ENCODE measurements around the gene DQX1. TPM values are rescaled to one million over a fixed set of nuclear protein-coding genes. Genes with fewer than 3 reads are reported as not detected.

DQX1 gene
- polyA plus RNA-seq (0.59 and 0.78 TPM in 2 replicates), polyA minus RNA-seq (0.35 and 0.49 TPM in 2 replicates)

- no peak within 1 kb of the TSS for H3K27ac ChIP-seq (ENCODE audit: low read length)
- no peak within 1 kb of the TSS for H3K4me3 ChIP-seq (ENCODE audit: low read length)
- no peaks in the 10 kb centered on the region for H3F3A ChIP-seq (ENCODE audit: insufficient read depth, low read length, poor library complexity, severe bottlenecking)
- H2AFZ ChIP-seq (ENCODE audit: low read depth, low read length) = no peak within 1 kb of the TSS
- no peaks in the 10 kb centered on the region for H4K20me1 ChIP-seq (ENCODE audit: insufficient read depth)
- H3K9me2 ChIP-seq (ENCODE audit: insufficient read depth, low read length) = no peaks in the 10 kb centered on the region
- no peaks in the 10 kb centered on the region for H3K36me3 ChIP-seq (ENCODE audit: insufficient read depth, low read length)
- no peak within 1 kb of the TSS for H3K9ac ChIP-seq (ENCODE audit: low read length)
- H3K4me2 ChIP-seq (ENCODE audit: low read length) = no peak within 1 kb of the TSS
- H3K9me3 ChIP-seq (ENCODE audit: low read length) = no peaks in the 10 kb centered on the region
- H3K79me2 ChIP-seq (replicated peaks; ENCODE audit: insufficient read depth, low read length) = peaks cover 13% of the 10 kb centered on the region
- TF ChIP-seq POLR2AphosphoS5 (IDR thresholded peaks at IDR 0.05) (no peak), RAD21 (conservative IDR thresholded peaks at IDR 0.05) (no peak), EP300 (conservative IDR thresholded peaks at IDR 0.05; ENCODE audit: poor library complexity, severe bottlenecking) (no peak), REST (IDR thresholded peaks at IDR 0.05; ENCODE audit: borderline replicate concordance) (no peak), EZH2 (IDR thresholded peaks at IDR 0.05; ENCODE audit: borderline replicate concordance, insufficient read depth, low read length, poor library complexity, severe bottlenecking) (no peak), TAF1 (IDR thresholded peaks at IDR 0.05; ENCODE audit: low read depth) (no peak), SMC3 (conservative IDR thresholded peaks at IDR 0.05; ENCODE audit: poor library complexity) (no peak), MXI1 (conservative IDR thresholded peaks at IDR 0.05; ENCODE audit: poor library complexity, severe bottlenecking) (no peak)
- H3K27me3 ChIP-seq (ENCODE audit: insufficient read depth, low read depth, low read length) = peaks cover 13% of the 10 kb centered on the region
Observed at GRCh38 chr2:74525717-74526648, at the start of gene DQX1. Gene DQX1 (minus strand): TSS chr2:74526231. CDS start chr2:74525729, 502 bp downstream.

GRCh38 chr2:74575320-74575719 is 49.3 kb upstream of the DQX1 start:
- H4K20me1 ChIP-seq (ENCODE audit: insufficient read depth) = no peaks in the 10 kb centered on the region
- H3K27me3 ChIP-seq (ENCODE audit: insufficient read depth, low read depth, low read length) = no peaks in the 10 kb centered on the region
- no peaks in the 10 kb centered on the region for H3K36me3 ChIP-seq (ENCODE audit: insufficient read depth, low read length)
- H3K9me2 ChIP-seq (ENCODE audit: insufficient read depth, low read length) = no peaks in the 10 kb centered on the region
- no peak overlapping the region for H3K9ac ChIP-seq (ENCODE audit: low read length)
- no peak overlapping the region for H3K27ac ChIP-seq (ENCODE audit: low read length)
- H2AFZ ChIP-seq (ENCODE audit: low read depth, low read length) = no peak overlapping the region
- no peak overlapping the region for H3K4me2 ChIP-seq (ENCODE audit: low read length)
- no peaks in the 10 kb centered on the region for H3F3A ChIP-seq (ENCODE audit: insufficient read depth, low read length, poor library complexity, severe bottlenecking)
- no peak for TF ChIP-seq SMC3 (conservative IDR thresholded peaks at IDR 0.05; ENCODE audit: poor library complexity)
- TF ChIP-seq POLR2AphosphoS5 (IDR thresholded peaks at IDR 0.05) = no peak
- TF ChIP-seq MXI1 (conservative IDR thresholded peaks at IDR 0.05; ENCODE audit: poor library complexity, severe bottlenecking) = no peak
- TF ChIP-seq RAD21 (conservative IDR thresholded peaks at IDR 0.05) = no peak
- TF ChIP-seq EZH2 (IDR thresholded peaks at IDR 0.05; ENCODE audit: borderline replicate concordance, insufficient read depth, low read length, poor library complexity, severe bottlenecking) = no peak
- no peak for TF ChIP-seq TAF1 (IDR thresholded peaks at IDR 0.05; ENCODE audit: low read depth)
- no peak for TF ChIP-seq REST (IDR thresholded peaks at IDR 0.05; ENCODE audit: borderline replicate concordance)
- TF ChIP-seq EP300 (conservative IDR thresholded peaks at IDR 0.05; ENCODE audit: poor library complexity, severe bottlenecking) = no peak
- no peaks in the 10 kb centered on the region for H3K79me2 ChIP-seq (replicated peaks; ENCODE audit: insufficient read depth, low read length)
- no peaks in the 10 kb centered on the region for H3K9me3 ChIP-seq (ENCODE audit: low read length)
- no peak overlapping the region for H3K4me3 ChIP-seq (ENCODE audit: low read length)
